HG02973 (cell line): ENCODE measurements around the gene ARHGEF4.

ENCODE experiments used
- ATAC-seq: cut with Tn5 transposase; IDR thresholded peaks from one replicate; pipeline ENCODE4 v1.9.1; 2021; ENCODE audit warnings: moderate library complexity; ENCODE audit not compliant: unreplicated experiment

The ARHGEF4 gene, protein sequence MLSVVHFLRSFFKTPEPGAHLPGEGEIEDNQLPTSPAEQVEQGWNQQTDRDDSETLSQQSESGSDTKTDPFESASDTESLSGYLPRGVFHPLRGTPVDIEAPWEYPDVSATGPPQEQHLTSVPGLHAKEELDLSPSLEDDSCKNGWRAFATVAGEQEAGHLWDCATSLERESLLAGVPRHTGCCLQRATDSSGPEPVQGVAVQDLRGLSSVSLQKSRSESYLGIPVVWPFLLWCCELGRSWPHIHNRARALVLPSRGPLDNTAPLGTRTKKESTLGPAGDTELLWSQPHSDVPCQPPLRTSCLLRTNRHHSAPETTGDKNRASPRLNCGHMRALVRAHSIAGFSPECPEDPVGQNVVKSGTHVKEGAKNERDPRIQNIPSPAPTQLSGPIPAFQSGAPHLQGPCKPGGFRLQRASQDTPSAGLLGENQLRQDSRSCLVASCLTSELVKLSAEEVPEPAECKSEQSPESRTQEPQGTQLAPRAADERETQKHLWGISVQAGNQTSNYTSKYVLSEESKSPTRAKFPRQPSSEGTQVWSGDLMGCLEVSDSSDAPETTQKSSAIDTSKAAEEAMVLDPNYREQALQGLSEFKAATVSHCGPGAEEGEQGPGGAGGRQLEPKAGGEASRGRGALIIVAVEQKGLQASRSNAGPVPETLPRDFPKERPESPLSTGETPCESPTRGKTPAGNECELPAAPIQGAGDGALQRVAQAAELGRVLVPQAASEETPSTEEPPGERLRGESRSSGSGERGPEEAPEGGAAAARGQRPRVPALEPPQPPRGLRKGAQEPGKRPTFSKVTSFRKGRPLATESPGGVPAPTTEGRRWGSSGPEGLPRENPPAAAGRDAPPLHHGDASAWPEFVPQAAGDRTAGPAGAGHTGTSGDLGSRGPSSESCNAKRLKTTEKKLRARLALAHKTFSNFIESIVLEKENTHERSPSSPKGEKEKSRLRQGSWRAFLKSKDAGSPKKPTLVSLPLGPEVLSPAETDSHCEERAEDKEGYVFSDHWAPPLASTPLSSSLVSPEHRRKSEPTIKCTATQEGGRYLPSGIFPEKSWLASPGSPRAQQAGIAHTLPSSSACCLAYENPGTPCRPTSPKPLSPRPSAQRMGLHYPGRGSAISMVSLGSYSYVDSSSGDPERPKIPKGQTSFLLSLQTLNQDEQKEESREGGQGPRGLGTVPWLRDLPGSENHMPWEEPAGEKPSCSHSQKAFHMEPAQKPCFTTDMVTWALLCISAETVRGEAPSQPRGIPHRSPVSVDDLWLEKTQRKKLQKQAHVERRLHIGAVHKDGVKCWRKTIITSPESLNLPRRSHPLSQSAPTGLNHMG (N-terminal part only)

DNA sequence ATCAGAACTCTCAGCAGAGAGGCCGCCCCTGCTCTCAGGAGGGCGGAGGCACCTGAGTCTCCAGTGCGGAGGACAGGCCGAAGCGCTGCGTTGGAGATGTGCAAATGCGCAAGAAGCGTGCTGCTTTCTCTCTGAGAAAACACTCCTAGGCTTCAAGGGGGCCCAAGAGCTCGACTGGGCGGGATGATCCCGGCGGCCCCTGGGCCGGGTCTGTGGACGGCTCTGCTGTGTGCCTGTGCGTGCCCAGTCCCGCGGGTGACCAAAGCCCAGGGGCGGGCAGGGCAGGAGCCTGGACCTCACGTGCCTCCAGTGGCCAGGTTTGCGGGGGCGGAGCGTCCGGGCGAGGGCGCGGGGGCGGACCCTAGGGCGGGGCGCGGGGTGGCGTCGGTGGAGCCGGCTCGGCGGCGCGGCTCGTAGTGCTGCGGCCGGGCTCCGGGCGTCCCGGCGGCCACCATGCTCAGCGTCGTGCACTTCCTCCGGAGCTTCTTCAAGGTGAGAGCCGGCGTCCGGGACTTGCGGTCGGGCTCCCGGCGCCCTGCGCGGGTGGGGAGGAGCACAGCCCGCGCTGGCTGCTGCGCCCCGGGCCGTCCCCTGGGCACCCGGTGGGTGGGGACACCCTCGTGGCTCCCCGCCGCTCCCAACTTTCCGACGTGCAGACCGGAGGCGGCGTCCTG lies at the start of gene ARHGEF4:
TSS of gene ARHGEF4 (plus strand) at position 414 of the 674 bp plus-strand sequence. CDS start at position 454, 40 bp downstream.
- no peak for ATAC-seq

DNA sequence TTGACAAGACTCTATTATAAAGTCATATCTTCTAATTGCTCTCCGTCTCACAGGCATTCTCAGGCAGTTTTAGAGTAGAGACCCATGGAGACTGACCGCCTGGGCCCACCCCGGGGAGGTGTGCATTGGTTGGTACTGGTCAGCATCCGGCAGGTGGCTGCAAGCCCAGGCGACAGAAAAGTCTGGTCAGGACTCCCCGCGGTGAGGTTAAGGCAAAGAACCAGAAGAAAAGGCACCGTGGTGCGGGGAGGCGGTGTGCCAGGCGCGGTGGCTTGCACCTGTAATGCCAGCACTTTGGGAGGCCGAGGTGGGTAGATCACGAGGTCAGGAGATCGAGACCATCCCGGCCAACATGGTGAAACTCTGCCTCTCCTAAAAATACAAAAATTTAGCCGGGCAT lies 48.9 kb upstream of the ARHGEF4 start:
- no peak for ATAC-seq

DNA sequence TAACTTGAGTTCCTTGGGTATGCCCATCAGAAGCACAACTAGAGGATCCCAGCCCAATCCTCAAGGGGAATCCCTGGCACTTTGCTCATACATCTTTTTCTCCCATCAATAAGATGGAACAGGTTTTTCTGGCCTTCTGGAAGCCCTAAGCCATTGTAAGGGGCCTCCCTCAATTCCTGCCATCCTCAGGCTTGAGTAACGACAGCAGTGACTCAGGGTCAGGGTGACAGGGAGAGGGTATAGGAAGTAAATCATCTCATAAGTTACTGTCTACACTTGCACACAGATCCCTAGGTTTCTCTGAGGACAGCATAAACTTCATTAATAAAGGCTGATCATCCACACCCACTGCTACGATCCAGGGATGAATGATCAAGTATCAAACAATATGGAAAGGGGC lies 46.4 kb upstream of the ARHGEF4 start:
- no peak for ATAC-seq

DNA sequence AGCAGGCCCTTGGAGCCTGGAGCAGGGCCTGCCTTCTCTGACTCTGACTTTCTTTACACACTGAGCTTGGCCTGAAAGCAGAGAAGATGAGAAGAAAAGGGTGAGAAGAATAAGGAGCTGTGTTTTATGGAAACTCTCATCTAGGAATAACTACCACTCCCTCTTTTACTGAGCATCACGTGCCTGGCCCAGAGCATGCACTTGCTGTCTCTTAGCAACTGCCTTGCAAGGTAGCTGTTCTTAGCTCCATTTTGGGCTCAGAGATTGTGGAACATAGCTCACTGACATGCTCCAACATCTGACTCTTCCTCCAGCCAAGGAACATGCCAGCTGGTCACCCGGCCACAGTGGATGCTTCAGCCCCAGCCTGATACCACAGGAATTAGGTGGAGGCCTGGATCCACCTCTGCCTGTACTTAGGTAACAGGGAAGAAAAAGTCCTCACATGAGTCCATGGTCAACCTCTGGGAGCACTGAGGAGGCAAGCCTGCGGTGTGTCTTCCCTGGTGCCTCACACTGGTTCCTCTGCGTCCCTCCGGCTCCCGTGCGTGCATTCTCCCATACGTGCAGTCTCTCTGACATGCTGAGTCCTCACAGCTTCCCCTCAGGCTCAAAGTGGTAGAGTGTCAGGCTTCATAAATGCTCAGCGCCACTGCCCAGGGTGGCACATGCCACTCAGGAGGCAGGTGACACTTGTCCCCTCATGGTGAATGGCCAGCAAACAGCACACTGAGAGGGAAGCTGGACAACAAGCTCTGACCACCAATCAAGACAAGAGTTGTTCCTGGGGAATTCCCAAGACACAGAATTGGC lies 45.7 kb upstream of the ARHGEF4 start:
- ATAC-seq = no peak

DNA sequence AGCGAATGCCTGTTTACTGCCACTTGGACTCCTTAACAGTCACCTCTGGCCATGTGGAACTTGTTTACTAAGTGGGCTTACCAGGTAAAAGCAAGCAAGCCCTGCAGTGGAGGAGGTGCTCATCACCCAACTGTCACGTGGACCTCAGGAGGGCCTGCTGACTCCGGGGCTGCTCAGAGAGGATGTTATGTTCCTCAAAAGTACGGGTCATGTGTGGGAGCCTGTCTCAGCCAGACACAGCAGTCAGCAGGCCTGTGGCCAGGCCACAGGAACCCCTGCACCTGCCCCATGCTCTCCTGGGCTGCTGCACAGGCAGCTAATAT lies 45.1 kb upstream of the ARHGEF4 start:
- ATAC-seq = no peak

DNA sequence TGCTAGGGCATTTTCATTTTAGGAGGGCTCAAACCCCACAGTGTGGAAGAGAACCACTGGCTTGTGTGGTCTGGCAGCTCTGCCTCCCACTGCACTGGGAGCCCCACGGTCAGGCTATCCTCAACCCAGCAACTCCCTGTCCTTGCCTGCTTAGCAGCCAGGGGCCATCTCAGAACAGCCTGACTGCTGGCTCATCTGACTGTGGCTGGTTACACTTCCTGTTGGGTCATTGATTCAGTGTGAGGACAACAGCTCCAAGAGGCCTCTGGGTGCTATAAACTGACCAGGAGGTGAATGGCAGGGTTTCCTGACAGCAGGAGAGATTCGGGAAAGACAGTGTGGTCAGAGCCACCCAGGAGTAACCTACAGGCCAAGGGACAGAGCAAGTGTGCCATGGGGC lies 41.3 kb upstream of the ARHGEF4 start:
- no peak for ATAC-seq

DNA sequence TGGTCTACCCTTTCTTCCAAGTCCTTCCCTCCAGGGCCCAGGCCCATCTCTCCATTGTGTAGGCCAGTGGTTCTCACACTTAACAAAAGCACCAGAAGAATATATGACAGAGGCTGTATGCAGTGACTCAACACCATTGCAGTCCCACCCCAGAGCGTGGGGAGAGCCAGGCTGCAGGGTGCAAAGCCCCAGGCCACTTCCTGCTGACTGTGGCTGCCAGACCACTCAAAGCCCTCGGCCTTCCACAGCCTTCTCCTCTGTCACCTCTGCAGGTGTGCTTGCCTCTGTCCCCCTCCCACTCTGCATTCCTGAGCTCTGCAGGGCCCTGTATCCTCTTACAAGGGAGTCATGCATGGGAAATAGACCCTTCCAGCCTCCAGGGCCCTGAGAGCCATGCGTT lies 40.4 kb upstream of the ARHGEF4 start:
- no peak for ATAC-seq

DNA sequence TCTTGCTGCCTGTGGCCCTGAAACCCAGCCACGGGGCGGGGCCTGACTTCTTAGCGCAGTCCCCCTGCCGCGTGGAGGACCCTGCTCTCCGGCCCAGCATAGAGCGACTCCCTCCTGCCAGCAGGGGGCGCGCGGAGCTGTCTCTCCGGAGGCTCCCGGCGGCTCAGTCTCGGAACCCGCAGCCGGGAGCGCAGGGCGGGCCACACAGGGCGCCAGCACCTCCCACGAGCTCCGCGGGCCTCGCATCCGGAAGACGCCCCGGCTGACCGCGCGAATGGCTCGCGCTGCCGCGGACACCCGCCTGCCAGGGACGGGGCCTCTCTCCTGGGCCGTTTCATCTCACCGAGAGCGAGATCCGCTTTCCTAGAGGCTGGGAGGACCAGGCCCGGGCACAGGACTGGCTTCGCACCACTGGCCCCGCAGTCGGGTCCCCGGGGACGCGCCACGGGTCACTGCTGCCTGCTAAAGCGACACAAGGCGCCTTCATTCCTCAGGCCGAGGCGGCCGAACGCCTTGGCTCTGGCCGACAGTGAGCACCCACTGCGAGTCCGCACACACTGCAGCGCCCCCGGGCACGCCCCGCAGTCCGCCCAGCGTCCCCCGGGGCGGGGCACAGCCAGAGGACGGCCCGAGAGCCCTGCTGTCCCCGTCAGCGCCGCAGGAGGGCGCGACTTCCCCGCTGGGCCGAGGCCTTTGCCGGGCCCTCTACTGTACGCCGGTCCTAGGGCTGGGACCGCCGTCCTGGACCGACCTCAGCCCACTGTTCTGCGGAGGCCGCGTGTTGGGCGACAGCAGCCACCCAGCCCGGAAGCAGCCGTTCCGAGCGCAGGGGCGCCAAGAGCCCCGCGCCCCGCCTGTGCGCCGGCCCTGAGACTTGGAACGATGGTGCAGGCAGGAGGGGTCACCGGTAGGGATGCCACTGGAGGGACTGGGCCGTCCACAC lies 39.0 kb upstream of the ARHGEF4 start:
- peak; percentile 90 for ATAC-seq

DNA sequence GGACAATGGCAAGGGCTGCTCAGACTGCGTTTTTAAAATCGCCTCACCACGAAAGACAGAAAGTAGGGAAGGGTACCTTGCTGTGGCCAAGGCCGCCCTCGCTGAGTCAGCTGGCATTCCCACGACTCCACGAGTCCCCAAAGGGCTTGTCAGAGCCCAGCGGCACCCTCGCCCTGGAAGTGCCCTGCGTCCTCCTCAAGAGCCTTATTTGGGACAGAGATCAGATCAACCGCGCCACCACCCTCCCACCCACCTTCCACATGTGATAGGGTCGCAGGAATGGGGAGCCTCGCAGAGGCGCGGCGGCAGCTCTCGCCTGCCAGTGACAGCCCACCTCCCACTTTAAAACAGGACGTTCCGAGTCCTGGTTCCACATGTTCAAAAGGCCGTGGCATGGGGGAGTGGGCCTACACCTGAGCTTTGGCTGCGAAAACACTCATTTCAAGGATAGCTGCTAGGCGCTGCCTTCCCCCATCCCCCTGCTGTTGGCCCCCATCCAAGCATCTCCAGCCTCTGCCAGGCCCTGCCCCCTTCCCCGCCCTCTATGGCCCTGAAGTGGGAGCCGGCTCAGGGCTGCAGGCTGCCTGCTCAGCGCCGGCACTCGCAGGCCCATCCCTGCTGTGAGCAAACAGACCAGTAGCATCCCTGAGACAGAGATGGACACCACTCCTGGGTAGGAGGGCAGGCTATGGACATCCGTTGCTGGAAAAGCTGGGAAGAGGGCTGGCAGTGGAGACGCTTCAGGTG lies 38.1 kb upstream of the ARHGEF4 start:
- ATAC-seq = no peak

DNA sequence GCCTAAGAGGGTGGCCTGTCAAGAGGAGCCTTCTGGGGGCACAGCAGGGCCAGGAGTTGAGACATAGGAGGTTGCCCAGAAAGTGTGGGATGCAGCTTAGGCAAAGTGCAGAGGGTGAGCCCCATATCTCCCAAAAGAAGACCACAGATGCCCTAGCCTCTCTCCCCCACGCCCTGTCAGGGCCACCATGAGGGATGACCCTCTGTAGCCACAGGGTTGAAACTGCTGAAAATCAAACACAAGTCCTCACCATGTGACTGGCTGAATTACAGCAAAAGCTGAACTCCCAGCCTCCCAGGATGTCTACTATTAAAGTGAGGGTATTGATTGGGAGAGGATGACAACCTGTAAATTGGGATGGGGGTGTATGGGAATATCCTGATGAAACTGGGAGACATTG lies 37.4 kb upstream of the ARHGEF4 start:
- no peak for ATAC-seq

DNA sequence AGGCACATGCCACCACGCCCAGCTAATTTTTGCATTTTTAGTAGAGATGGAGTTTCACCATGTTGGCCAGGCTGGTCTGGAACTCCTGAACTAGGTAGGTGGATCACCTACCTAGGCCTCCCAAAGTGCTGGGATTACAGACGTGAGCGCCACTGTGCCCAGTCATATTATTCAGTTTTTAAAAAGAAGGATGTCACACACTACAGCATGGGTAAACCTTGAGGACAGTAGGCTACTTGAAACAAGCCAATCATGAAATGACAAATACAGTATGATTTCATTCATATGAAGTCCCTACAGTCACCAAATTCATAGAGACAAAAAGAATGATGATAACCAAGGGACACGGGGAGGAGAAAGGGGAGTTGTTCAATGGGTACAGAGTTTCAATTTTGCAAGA lies 31.1 kb upstream of the ARHGEF4 start:
- no peak for ATAC-seq

DNA sequence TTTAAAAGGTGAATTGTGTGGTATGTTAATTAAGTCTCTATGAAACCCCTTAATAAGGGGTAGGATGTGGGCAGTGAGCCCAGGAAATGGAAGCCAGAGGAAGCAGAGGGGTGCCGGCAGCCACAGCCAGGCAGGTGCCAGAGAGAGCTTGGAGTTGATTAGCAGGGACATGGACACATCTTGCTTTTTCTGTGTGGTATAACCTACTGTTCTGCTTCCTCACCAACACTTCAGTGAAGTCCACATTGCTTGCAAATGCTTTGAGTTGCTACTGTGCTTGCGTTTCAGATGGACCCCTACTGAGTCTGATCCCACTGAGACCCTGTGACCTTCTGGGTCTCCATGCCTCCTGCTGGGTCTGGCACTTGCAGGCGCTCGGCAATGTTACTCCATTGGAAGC lies 30.3 kb upstream of the ARHGEF4 start:
- ATAC-seq = no peak

DNA sequence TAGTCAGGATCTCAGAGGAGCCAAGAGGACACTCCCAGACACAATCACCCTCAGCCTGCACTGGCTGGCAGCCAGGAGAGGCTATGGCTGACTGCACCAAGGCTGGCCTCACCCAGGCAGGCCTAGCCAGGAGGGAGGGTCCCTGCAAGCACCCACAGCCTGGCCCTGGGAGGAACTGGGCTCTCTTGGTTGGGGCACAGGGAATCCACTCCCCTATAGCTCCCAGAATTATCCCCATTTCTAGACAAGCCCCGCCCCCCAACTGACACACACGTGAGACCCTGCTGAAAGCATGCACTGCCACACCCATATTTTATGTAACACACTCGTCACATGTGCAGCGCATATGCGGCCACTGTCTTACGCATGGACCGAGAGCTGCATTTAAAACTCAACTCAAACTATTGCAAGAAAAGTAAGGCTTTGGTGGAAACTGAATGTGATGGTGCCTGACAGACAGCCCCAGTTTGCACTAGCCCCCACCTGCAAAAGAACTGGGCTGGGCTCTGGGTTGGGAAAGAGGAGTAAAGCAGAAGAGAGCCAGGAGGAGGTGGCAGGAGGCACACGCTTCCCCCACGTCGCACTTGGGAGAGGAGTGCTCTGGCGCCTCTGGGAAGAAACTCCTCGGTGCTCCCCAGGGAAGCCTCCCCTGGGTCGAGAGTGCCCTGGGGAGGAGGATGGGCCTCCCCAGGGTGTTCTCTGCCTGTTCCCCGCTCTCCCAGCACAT lies 28.9 kb upstream of the ARHGEF4 start:
- no peak for ATAC-seq

DNA sequence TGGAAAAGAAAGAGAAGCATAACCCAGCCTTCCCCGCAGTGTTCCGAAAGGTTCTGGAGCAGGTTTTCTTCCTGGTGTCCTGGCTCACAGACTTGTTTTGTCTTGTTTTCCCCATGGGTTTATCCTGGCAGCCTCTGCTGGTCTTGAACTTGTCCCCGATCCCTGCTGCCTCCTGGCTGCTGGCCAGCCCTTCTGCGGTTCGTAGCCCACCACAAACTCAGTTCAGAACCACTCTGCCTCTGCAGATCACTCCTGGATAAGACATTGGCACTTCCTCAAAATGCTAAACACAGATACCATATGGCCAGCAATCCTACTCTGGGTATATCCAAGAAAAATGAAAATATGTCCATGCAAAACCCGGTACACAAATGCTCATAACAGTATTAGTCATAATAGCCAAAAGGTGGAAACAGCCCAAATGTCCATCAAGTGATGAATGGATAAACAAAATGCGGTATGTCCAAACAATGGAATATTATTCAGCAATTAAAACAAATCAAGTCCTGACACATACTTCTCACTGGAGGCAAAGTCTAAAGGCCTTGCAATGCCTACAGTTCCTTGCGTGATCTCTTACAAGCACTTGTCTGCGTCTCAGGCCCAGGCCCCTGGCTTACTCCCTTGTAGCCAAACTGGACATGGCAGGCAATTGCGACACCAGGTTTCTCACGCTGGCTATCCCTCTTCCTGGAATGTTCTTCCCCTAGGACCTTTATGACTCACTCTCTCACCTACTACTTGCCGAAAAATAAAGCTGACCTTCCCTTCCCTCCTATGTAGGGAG lies 28.0 kb upstream of the ARHGEF4 start:
- ATAC-seq = no peak

DNA sequence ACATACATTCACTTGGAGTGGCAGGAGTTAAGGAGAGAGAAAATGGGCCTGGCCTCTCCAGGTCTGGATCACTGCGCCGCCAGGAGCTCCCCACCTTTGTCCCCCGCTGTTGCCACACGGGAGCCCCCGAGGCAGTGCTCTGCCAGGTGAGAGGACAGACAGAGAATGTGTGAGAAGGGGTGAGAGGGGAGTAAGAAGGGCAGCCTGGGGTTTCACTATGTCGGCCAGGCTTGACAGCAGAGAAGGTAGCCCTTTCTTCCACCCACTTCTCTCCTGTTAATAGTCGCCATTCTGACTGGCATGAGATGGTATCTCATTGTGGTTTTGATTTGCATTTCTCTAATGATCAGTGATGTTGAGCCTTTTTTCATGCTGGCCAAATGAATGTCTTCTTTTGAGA lies 26.2 kb upstream of the ARHGEF4 start:
- no peak for ATAC-seq

DNA sequence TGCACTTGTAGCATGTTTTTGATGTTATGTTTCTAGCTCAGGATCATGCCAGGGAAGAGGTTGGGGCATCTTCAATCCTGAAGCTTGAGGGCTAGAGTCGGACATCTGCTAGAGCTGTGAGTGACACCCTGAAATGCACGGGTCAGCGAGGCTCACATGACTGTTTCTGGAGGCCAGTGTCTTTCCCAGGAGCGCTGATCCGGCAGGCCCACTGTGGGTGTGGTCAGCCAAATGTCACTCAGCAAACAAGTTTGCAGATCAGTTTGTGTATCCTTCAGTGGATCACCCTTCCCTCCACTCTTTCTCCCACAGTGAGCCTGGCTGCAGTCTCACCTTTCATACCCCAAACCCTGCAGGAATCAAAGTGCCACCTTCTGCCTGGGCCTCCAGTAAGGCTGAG lies 23.0 kb upstream of the ARHGEF4 start:
- no peak for ATAC-seq
